Neural cell (in vitro differentiated cells): ENCODE measurements around the gene SEC11C. TPM values are rescaled to one million over a fixed set of nuclear protein-coding genes. Genes with fewer than 3 reads are reported as not detected.

Experiments
- H2AFZ ChIP-seq: fragments of 200-600, 300-800 bp; sonication (generic), shearing (Covaris generic); 2 replicates; pipeline ENCODE4 v1.6.0; 2014; ENCODE audit warnings: low read depth, mild to moderate bottlenecking, antibody characterized with exemption, low read length, moderate library complexity
- H3F3A ChIP-seq: fragments of 200-600 bp; shearing (Covaris generic); 2 replicates; pipeline ENCODE4 v1.6.1; 2016; ENCODE audit warnings: mild to moderate bottlenecking, moderate library complexity, mixed read lengths, antibody characterized with exemption, low read length; ENCODE audit not compliant: insufficient read depth, poor library complexity, severe bottlenecking
- H3K27ac ChIP-seq: fragments of 200-600, 300-800 bp; sonication (generic), shearing (Covaris generic); 2 replicates; pipeline ENCODE4 v1.5.1; 2014; ENCODE audit warnings: mild to moderate bottlenecking, low read length, moderate library complexity
- H3K27me3 ChIP-seq: fragments of 300-800, 200-600 bp; sonication (generic), shearing (Covaris generic); 2 replicates; pipeline ENCODE4 v1.6.0; 2014; ENCODE audit warnings: mild to moderate bottlenecking, low read depth, low read length, moderate library complexity; ENCODE audit not compliant: insufficient read depth
- H3K36me3 ChIP-seq: fragments of 300-800, 200-600 bp; sonication (generic), shearing (Covaris generic); 2 replicates; pipeline ENCODE4 v1.5.1; 2014; ENCODE audit warnings: mild to moderate bottlenecking, antibody characterized with exemption, low read length, moderate library complexity; ENCODE audit not compliant: insufficient read depth
- H3K4me2 ChIP-seq: fragments of 300-800, 200-600 bp; sonication (generic), shearing (Covaris generic); 2 replicates; pipeline ENCODE4 v1.6.0; 2014; ENCODE audit warnings: mild to moderate bottlenecking, low read length
- H3K4me3 ChIP-seq: fragments of 300-800, 200-600 bp; sonication (generic), shearing (Covaris generic); 2 replicates; pipeline ENCODE4 v1.5.1; 2014; ENCODE audit warnings: mild to moderate bottlenecking, low read length, moderate library complexity
- H3K79me2 ChIP-seq: fragments of 200-600 bp; shearing (Covaris generic); replicated peaks from 2 replicates; pipeline ENCODE4 v1.6.0; 2014; ENCODE audit warnings: mild to moderate bottlenecking, low read length, moderate library complexity; ENCODE audit not compliant: insufficient read depth
- H3K9ac ChIP-seq: fragments of 300-800, 200-600 bp; sonication (generic), shearing (Covaris generic); 2 replicates; pipeline ENCODE4 v1.6.1; 2016; ENCODE audit warnings: mild to moderate bottlenecking, low read length, mixed read lengths
- H3K9me2 ChIP-seq: fragments of 200-600 bp; shearing (Covaris generic); 2 replicates; pipeline ENCODE4 v1.6.1; 2016; ENCODE audit warnings: mild to moderate bottlenecking, low read length, mixed read lengths; ENCODE audit not compliant: insufficient read depth
- H3K9me3 ChIP-seq: fragments of 200-600, 300-800 bp; sonication (generic), shearing (Covaris generic); 2 replicates; pipeline ENCODE4 v1.6.1; 2016; ENCODE audit warnings: mild to moderate bottlenecking, mixed run types, low read length, moderate library complexity, mixed read lengths
- H4K20me1 ChIP-seq: fragments of 200-600 bp; shearing (Covaris generic); 2 replicates; pipeline ENCODE4 v1.6.1; 2016; ENCODE audit warnings: mild to moderate bottlenecking, mixed run types; ENCODE audit not compliant: insufficient read depth
- CTCF ChIP-seq: fragments of 450-650 bp; IDR thresholded peaks from 2 replicates; pipeline ENCODE4 v1.5.1; 2014; ENCODE audit warnings: antibody characterized with exemption, mild to moderate bottlenecking, moderate library complexity; ENCODE audit not compliant: poor library complexity, severe bottlenecking
- EP300 ChIP-seq: fragments of 450-650 bp; conservative IDR thresholded peaks from 2 replicates; pipeline ENCODE4 v1.6.1; 2014; ENCODE audit warnings: antibody characterized with exemption, mild to moderate bottlenecking, moderate library complexity; ENCODE audit not compliant: poor library complexity, severe bottlenecking
- EZH2 ChIP-seq: fragments of 200-600, 300-800 bp; shearing (Covaris generic), sonication (generic); IDR thresholded peaks from 2 replicates; pipeline ENCODE4 v1.6.1; 2014; ENCODE audit warnings: antibody characterized with exemption, low read length, borderline replicate concordance, mild to moderate bottlenecking; ENCODE audit not compliant: insufficient read depth, poor library complexity, severe bottlenecking
- MXI1 ChIP-seq: fragments of 450-650 bp; conservative IDR thresholded peaks from 2 replicates; pipeline ENCODE4 v1.6.1; 2014; ENCODE audit warnings: antibody characterized with exemption, mild to moderate bottlenecking; ENCODE audit not compliant: poor library complexity, severe bottlenecking
- POLR2AphosphoS5 ChIP-seq: IDR thresholded peaks from 2 replicates; pipeline ENCODE4 v1.6.1; 2012
- RAD21 ChIP-seq: fragments of 450-650 bp; conservative IDR thresholded peaks from 2 replicates; pipeline ENCODE4 v1.6.1; 2014; ENCODE audit warnings: antibody characterized with exemption, mild to moderate bottlenecking, moderate library complexity
- REST ChIP-seq: IDR thresholded peaks from 2 replicates; pipeline ENCODE4 v1.6.1; 2012; ENCODE audit warnings: borderline replicate concordance
- SMC3 ChIP-seq: fragments of 450-650 bp; conservative IDR thresholded peaks from 2 replicates; pipeline ENCODE4 v1.6.1; 2014; ENCODE audit warnings: antibody characterized with exemption, mild to moderate bottlenecking, moderate library complexity; ENCODE audit not compliant: poor library complexity
- TAF1 ChIP-seq: IDR thresholded peaks from 2 replicates; pipeline ENCODE4 v1.6.1; 2012; ENCODE audit warnings: low read depth
- polyA plus RNA-seq: library from polyadenylated mRNA; depleted of rRNA; stranded (reverse); fragments of >200 nt; gene quantifications from 2 replicates; pipeline ENCODE4 v1.2.3, GENCODE V29; 2014

SEC11C gene
- polyA plus RNA-seq, 1 donor from 2014 or later: 211 TPM

- Histone ChIP-seq H3K9me2 (no peaks in the 10 kb centered on the region), H3F3A (no peaks in the 10 kb centered on the region), H3K4me3 (no peak overlapping the region), H4K20me1 (no peaks in the 10 kb centered on the region), H3K36me3 (no peaks in the 10 kb centered on the region), H3K27me3 (no peaks in the 10 kb centered on the region), H2AFZ (no peak overlapping the region), H3K9me3 (no peaks in the 10 kb centered on the region), H3K9ac (no peak overlapping the region), H3K4me2 (no peak overlapping the region), H3K27ac (no peak overlapping the region), H3K79me2 (no peaks in the 10 kb centered on the region)
- no peak for TF ChIP-seq CTCF
- no peak for TF ChIP-seq POLR2AphosphoS5
- TF ChIP-seq RAD21: no peak
- TF ChIP-seq EP300: no peak
- TF ChIP-seq REST: no peak
- TF ChIP-seq EZH2: no peak
- TF ChIP-seq TAF1: no peak
- TF ChIP-seq SMC3: no peak
- TF ChIP-seq MXI1: no peak
Measured at GRCh38 chr18:59189008-59189407, 49.3 kb downstream of the SEC11C start.

- Histone ChIP-seq H4K20me1 (no peaks in the 10 kb centered on the region), H3K27me3 (no peaks in the 10 kb centered on the region), H3K9ac (no peak overlapping the region), H3K4me2 (no peak overlapping the region), H3K36me3 (no peaks in the 10 kb centered on the region), H3K9me3 (no peaks in the 10 kb centered on the region), H3K9me2 (no peaks in the 10 kb centered on the region), H3K4me3 (no peak overlapping the region), H3K79me2 (no peaks in the 10 kb centered on the region), H3K27ac (no peak overlapping the region), H3F3A (no peaks in the 10 kb centered on the region), H2AFZ (no peak overlapping the region)
- no peak for TF ChIP-seq EP300
- TF ChIP-seq REST: no peak
- TF ChIP-seq POLR2AphosphoS5: no peak
- no peak for TF ChIP-seq SMC3
Measured at GRCh38 chr18:59189746-59190145, 50.1 kb downstream of the SEC11C start.
